K562 (cell line): ENCODE measurements around the gene PMVK. TPM values are rescaled to one million over a fixed set of nuclear protein-coding genes. Genes with fewer than 3 reads are reported as not detected.
A peak's percentile ranks its signal among the peaks of the same experiment; 100 is the strongest.

Experiments used
- CHD7 ChIP-seq: fragments of 200-600 bp; sonication (generic); IDR thresholded peaks from one replicate; pipeline ENCODE4 v1.6.1; 2012; ENCODE audit warnings: mild to moderate bottlenecking, low read depth, low read length, inconsistent platforms
- E2F8 ChIP-seq: fragments of 450-650 bp; IDR thresholded peaks from 2 replicates; pipeline ENCODE4 v1.7.1; 2018; ENCODE audit warnings: mild to moderate bottlenecking, low read depth; ENCODE audit not compliant: partially characterized antibody
- ELK3 ChIP-seq: fragments of 450-650 bp; formaldehyde crosslinking; IDR thresholded peaks from 2 replicates; pipeline ENCODE4 v1.4.0; 2020; ENCODE audit warnings: mild to moderate bottlenecking
- KDM4B ChIP-seq, 2 experiments: fragments of 450-650 bp in 1 of 2; sonication (generic) in 1 of 2; IDR thresholded peaks; 2 replicates each; pipeline ENCODE4 v1.6.1; 2016 to 2017; ENCODE audit warnings: borderline replicate concordance in 2 of 2, antibody characterized with exemption in 1 of 2, low read depth in 1 of 2, mild to moderate bottlenecking in 1 of 2
- SNRNP70 ChIP-seq: fragments of 200-400 bp; formaldehyde crosslinking; optimal IDR thresholded peaks from 2 replicates; pipeline ENCODE3; 2017; ENCODE audit warnings: low read depth, low read length
- XRCC5 ChIP-seq: fragments of 200-400 bp; formaldehyde crosslinking; IDR thresholded peaks from 2 replicates; pipeline ENCODE4 v1.6.1; 2017; ENCODE audit warnings: low read depth, mild to moderate bottlenecking, low read length
- polyA plus RNA-seq, 8 experiments: library from polyadenylated mRNA; depleted of rRNA in 4 of 8; stranded (reverse) in 5 of 8; unstranded in 3 of 8; fragments of >200 nt; fragmentation: Nextera tagmentation in 2 of 8; fragmentation: Illumina TruSeq in 1 of 8; extraction: Ambion mirVana in 2 of 8; extraction: Trizol in 1 of 8; gene quantifications; 2 replicates each; pipeline versions ENCODE4 v1.2.1 to v1.2.3, GENCODE V29; 2011 to 2014; ENCODE audit warnings: inconsistent platforms in 1 of 8, missing spikeins in 1 of 8
- total RNA-seq, 7 experiments: library from RNA; depleted of rRNA in 6 of 7; stranded (reverse); fragments of >200 nt in 6 of 7; fragmentation: Illumina TruSeq in 2 of 7; extraction: Trizol in 2 of 7; gene quantifications; 2 replicates each; pipeline versions ENCODE4 v1.2.1 to v1.2.3, GENCODE V29; 2011 to 2021; ENCODE audit warnings: low replicate concordance in 1 of 7

Gene PMVK
- total and polyA plus RNA-seq, 9 of the 15 experiments (the other 6 are each of a cell fraction or from before 2014, with no cell fraction given): 1.1 to 15.3 (median 6.3) TPM

GRCh38 chr1:154961207-154962155, 25.0 kb upstream of the PMVK start, which contains the start of gene PYGO2 (continued):
- TF ChIP-seq ELK3 (CRISPR knock-in tag) (no peak), SNRNP70 (no peak), E2F8 (peak; percentile 60), KDM4B (IDR thresholded peaks at IDR 0.05; ENCODE audit: borderline replicate concordance in 2 of 2, low read depth in 1 of 2) (no peak), XRCC5 (no peak), CHD7 (no peak)
